NB4 (cell line): ENCODE data around the gene DNAJC24.

ENCODE experiments used
- CTCF ChIP-seq: IDR thresholded peaks from one replicate; pipeline ENCODE4 v1.5.1; 2012; ENCODE audit warnings: low read depth, low read length
- MAX ChIP-seq: IDR thresholded peaks from 2 replicates; pipeline ENCODE4 v1.6.1; 2011; ENCODE audit warnings: low read depth, low read length

GRCh38 chr11:31417357-31417756, 47.7 kb downstream of the DNAJC24 start:
- TF ChIP-seq CTCF (no peak), MAX (no peak)
